NCI-H345 treated with DMSO at 0.1 percent for 48 hours (cell line): ENCODE data around the gene PALLD.
"Not testable (repeated sequence)": the region's sequence is repeated elsewhere in the genome, so short reads cannot be mapped to it uniquely, and the experiment has no call there.

Source experiments
- DNase-seq: peaks from one replicate; lab custom pipeline; 2025; ENCODE audit not compliant: unreplicated experiment; lab: John Stamatoyannopoulos, UW

The PALLD gene

GRCh38 chr4:168496834-168497233 lies at the start of gene PALLD:
Gene PALLD (plus strand): TSS chr4:168497052.
- DNase-seq = no peak

- not testable (repeated sequence) for DNase-seq
These were observed 47.8 kb upstream of the PALLD start for GRCh38 chr4:168449063-168449462.

GRCh38 chr4:168449719-168450452 lies 47.0 kb upstream of the PALLD start:
- DNase-seq = no peak

GRCh38 chr4:168451331-168451730 lies 45.5 kb upstream of the PALLD start:
- DNase-seq = no peak

- DNase-seq = no peak
These were observed 45.0 kb upstream of the PALLD start for GRCh38 chr4:168451744-168452390.

GRCh38 chr4:168453146-168453545 lies 43.7 kb upstream of the PALLD start:
- peak; percentile 51 for DNase-seq

- DNase-seq = not testable (repeated sequence)
These were observed 38.6 kb upstream of the PALLD start for GRCh38 chr4:168458256-168458655.

GRCh38 chr4:168461821-168462220 lies 35.0 kb upstream of the PALLD start:
- no peak for DNase-seq

- no peak for DNase-seq
These were observed 23.9 kb upstream of the PALLD start for GRCh38 chr4:168472920-168473319.

- no peak for DNase-seq
These were observed 22.1 kb upstream of the PALLD start for GRCh38 chr4:168474660-168475320.

GRCh38 chr4:168475745-168476144 lies 21.1 kb upstream of the PALLD start:
- no peak for DNase-seq

GRCh38 chr4:168478868-168479267 lies 18.0 kb upstream of the PALLD start:
- no peak for DNase-seq

- DNase-seq = no peak
These were observed 15.8 kb upstream of the PALLD start for GRCh38 chr4:168480931-168481611.

- no peak for DNase-seq
These were observed 13.0 kb upstream of the PALLD start for GRCh38 chr4:168483811-168484210.

GRCh38 chr4:168484626-168485025 lies 12.2 kb upstream of the PALLD start:
- DNase-seq = no peak

- DNase-seq = no peak
These were observed 11.5 kb upstream of the PALLD start for GRCh38 chr4:168485156-168485910.

GRCh38 chr4:168486912-168487281 lies 10.0 kb upstream of the PALLD start:
- DNase-seq = no peak

- no peak for DNase-seq
These were observed 9.4 kb upstream of the PALLD start for GRCh38 chr4:168487282-168488035.

- no peak for DNase-seq
These were observed 8.0 kb upstream of the PALLD start for GRCh38 chr4:168488869-168489274.

GRCh38 chr4:168489616-168490015 lies 7.2 kb upstream of the PALLD start:
- no peak for DNase-seq
